ENCODE measurements around the gene PPP1R14C.

DNA sequence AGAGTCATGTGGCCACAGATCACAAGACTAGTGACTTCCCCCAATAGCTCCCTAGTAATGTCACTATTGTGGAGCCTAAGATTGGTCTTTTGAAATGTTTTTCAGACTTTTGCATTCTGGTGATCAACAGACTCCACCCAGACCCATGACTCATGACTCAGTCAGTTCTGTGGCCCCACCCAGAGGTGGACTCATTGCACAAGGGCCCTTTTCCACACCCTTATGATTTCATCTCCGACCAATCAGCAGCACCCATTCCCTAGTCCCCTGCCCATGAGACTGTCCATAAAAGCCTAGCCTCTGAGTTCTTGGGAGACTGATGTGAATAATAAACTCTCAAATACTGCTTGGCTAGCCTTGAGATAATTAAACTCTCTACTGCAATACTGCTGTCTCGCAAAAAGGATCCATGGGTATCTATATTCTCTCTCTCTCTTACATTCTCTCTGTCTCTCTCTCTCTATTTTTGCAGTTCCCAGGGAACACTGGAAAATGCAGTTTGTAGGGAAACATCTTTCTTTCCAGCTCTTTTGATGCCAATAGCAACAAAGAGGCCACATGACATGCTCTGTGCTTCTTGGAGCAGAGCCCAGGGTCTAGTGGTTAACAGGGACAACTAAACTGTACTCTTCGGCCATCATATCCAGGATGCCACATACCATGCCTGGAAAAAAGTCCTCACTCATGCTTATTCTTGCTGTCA is 154.6 kb downstream of the PPP1R14C start:
- no peak for TF ChIP-seq EZH2 (IDR thresholded peaks at IDR 0.05; ENCODE audit: insufficient read depth, poor library complexity, severe bottlenecking)
- no peak for TF ChIP-seq EZH2phosphoT487 (IDR thresholded peaks at IDR 0.05; ENCODE audit: insufficient read depth, low read depth)

Data from GM23248 (cell line).